CD4-positive, alpha-beta T cell (primary cell): ENCODE results near the gene COL5A1. TPM values are rescaled to one million over a fixed set of nuclear protein-coding genes. Genes with fewer than 3 reads are reported as not detected.

ENCODE experiments used
- ATAC-seq: fragments of 200-7000 bp; cut with Tn5 transposase; one replicate; pipeline ENCODE4 v1.10.0; 2022; ENCODE audit warnings: mild to moderate bottlenecking; ENCODE audit not compliant: poor library complexity
- CTCF ChIA-PET: fragments of 350-600 bp; sonication (Branson Sonifier 250); formaldehyde crosslinking; loops from one replicate; lab custom pipeline; 2021; ENCODE audit warnings: antibody characterized with exemption, inconsistent platforms; lab: Charles Lee
- POLR2A ChIA-PET: fragments of 350-600 bp; sonication (Branson Sonifier 250); formaldehyde crosslinking; loops from one replicate; lab custom pipeline; 2021; ENCODE audit warnings: antibody characterized with exemption, inconsistent platforms; lab: Charles Lee
- DNase-seq, 14 experiments: peaks; one replicate each; pipeline ENCODE4 v3.0.0-alpha.2; 2013 to 2020; ENCODE audit warnings: mixed read lengths in 2 of 14
- H3K27ac ChIP-seq, 2 donors: one replicate each; pipeline versions ENCODE4 v1.5.1 to v1.7.0; 2013; ENCODE audit warnings: low read length in 2 of 2, low read depth in 1 of 2, mild to moderate bottlenecking in 1 of 2
- H3K27me3 ChIP-seq, 2 experiments: 1 replicate in 1 of 2; 2 replicates in 1 of 2; pipeline versions ENCODE4 v1.6.1 to v1.7.0; 2013; ENCODE audit warnings: low read length in 2 of 2, control low read depth in 1 of 2, mild to moderate bottlenecking in 1 of 2, moderate library complexity in 1 of 2; ENCODE audit not compliant: insufficient read depth in 2 of 2, control insufficient read depth in 1 of 2
- H3K36me3 ChIP-seq: one replicate; pipeline ENCODE4 v1.6.1; 2013; ENCODE audit warnings: low read length, control low read depth; ENCODE audit not compliant: insufficient read depth
- H3K4me1 ChIP-seq: one replicate; pipeline ENCODE4 v1.6.1; 2013; ENCODE audit warnings: low read length, control low read depth; ENCODE audit not compliant: insufficient read depth
- H3K4me3 ChIP-seq: one replicate; pipeline ENCODE4 v1.5.1; 2013; ENCODE audit warnings: mild to moderate bottlenecking, low read length, moderate library complexity
- H3K9me3 ChIP-seq, 2 experiments: 1 replicate in 1 of 2; 2 replicates in 1 of 2; pipeline versions ENCODE4 v1.6.1 to v1.7.0; 2013; ENCODE audit warnings: low read length in 2 of 2, mild to moderate bottlenecking in 2 of 2, control low read depth in 1 of 2, moderate library complexity in 1 of 2; ENCODE audit not compliant: control insufficient read depth in 1 of 2, insufficient read depth in 1 of 2
- H3K27ac Mint-ChIP-seq: one replicate; pipeline ENCODE4 v1.8.0; 2020; ENCODE audit warnings: mixed read lengths
- H3K27me3 Mint-ChIP-seq: one replicate; pipeline ENCODE4 v1.8.0; 2021; ENCODE audit warnings: mixed read lengths
- H3K36me3 Mint-ChIP-seq: one replicate; pipeline ENCODE4 v1.8.0; 2021; ENCODE audit warnings: low read depth, mixed read lengths
- H3K4me1 Mint-ChIP-seq: one replicate; pipeline ENCODE4 v1.8.0; 2021; ENCODE audit warnings: low read depth, mixed read lengths
- H3K4me3 Mint-ChIP-seq: one replicate; pipeline ENCODE4 v1.8.0; 2020; ENCODE audit warnings: mild to moderate bottlenecking, mixed read lengths
- H3K9me3 Mint-ChIP-seq: one replicate; pipeline ENCODE4 v1.8.0; 2020; ENCODE audit warnings: mixed read lengths
- CTCF ChIP-seq: fragments of 200-600 bp; IDR thresholded peaks from one replicate; pipeline ENCODE4 v1.8.0; 2022; ENCODE audit warnings: antibody characterized with exemption, mild to moderate bottlenecking
- intact Hi-C, 2 experiments: fragments of 100-400 bp; cut with DNase I in 1 of 2; cut with micrococcal nuclease in 1 of 2; formaldehyde crosslinking; loops; one replicate each; pipeline versions ENCODE4 v1.15.1 to v1.9.0; 2023 to 2025; cut with DNase I, micrococcal nuclease
- total RNA-seq, 174 experiments: library from RNA in 2 of 174; stranded (reverse) in 2 of 174; gene quantifications; one replicate each; pipeline ENCODE4 v1.2.3 and lab custom pipeline; 2021 to 2026

The COL5A1 gene
- total RNA-seq, 2 experiments from 2014 or later = 0.41 to 0.50 TPM

GRCh38 chr9:134778156-134778555, 136.6 kb downstream of the COL5A1 start:
- CTCF ChIA-PET = no interaction called here
- no peaks in the 10 kb centered on the region for H3K4me1 Mint-ChIP-seq
- intact Hi-C loops = no loop called here

GRCh38 chr9:134778841-134779411, 137.3 kb downstream of the COL5A1 start:
- ChIA-PET CTCF (no interaction called here), POLR2A (no interaction called here)
- Histone ChIP-seq H3K36me3 (no peaks in the 10 kb centered on the region), H3K27me3 (no peaks in the 10 kb centered on the region), H3K4me3 (no peak overlapping the region), H3K27ac (no peak overlapping the region), H3K9me3 (peaks cover 0 to 3% of the 10 kb centered on the region in 2 experiments), H3K4me1 (no peaks in the 10 kb centered on the region)
- Mint-ChIP-seq H3K4me1 (no peaks in the 10 kb centered on the region), H3K36me3 (no peaks in the 10 kb centered on the region), H3K9me3 (no peaks in the 10 kb centered on the region), H3K27me3 (no peaks in the 10 kb centered on the region), H3K4me3 (no peak overlapping the region), H3K27ac (no peak overlapping the region)
- no peak for DNase-seq
- no peak for TF ChIP-seq CTCF
- no peak for ATAC-seq
- intact Hi-C loops = no loop called here

More at GRCh38 chr9:134778156-134778555, 136.6 kb downstream of the COL5A1 start:
- Mint-ChIP-seq H3K9me3 (no peaks in the 10 kb centered on the region), H3K4me3 (no peak overlapping the region), H3K36me3 (no peaks in the 10 kb centered on the region), H3K27ac (no peak overlapping the region), H3K27me3 (no peaks in the 10 kb centered on the region)
- Histone ChIP-seq H3K4me3 (no peak overlapping the region), H3K27ac (no peak overlapping the region), H3K27me3 (no peaks in the 10 kb centered on the region), H3K36me3 (no peaks in the 10 kb centered on the region), H3K4me1 (no peaks in the 10 kb centered on the region), H3K9me3 (peaks cover 0 to 3% of the 10 kb centered on the region in 2 experiments)
- ATAC-seq (no peak), DNase-seq (no peak)
- POLR2A ChIA-PET = no interaction called here
- TF ChIP-seq CTCF = no peak

- Mint-ChIP-seq H3K4me3 (no peak overlapping the region), H3K27ac (no peak overlapping the region), H3K9me3 (no peaks in the 10 kb centered on the region), H3K4me1 (no peaks in the 10 kb centered on the region), H3K36me3 (no peaks in the 10 kb centered on the region), H3K27me3 (no peaks in the 10 kb centered on the region)
- H3K4me1 ChIP-seq = no peaks in the 10 kb centered on the region
- no peak for DNase-seq
- ChIA-PET POLR2A (no interaction called here), CTCF (no interaction called here)
- H3K9me3 ChIP-seq = peaks cover 0 to 3% of the 10 kb centered on the region in 2 experiments
- H3K27ac ChIP-seq = no peak overlapping the region
- no peak overlapping the region for H3K4me3 ChIP-seq
- no peak for ATAC-seq
- intact Hi-C loops = no loop called here
- no peaks in the 10 kb centered on the region for H3K36me3 ChIP-seq
- no peak for TF ChIP-seq CTCF
- H3K27me3 ChIP-seq = no peaks in the 10 kb centered on the region
These were observed 138.0 kb downstream of the COL5A1 start for GRCh38 chr9:134779640-134780039.
